ENCODE measurements around the gene IL21.

Gene IL21

DNA sequence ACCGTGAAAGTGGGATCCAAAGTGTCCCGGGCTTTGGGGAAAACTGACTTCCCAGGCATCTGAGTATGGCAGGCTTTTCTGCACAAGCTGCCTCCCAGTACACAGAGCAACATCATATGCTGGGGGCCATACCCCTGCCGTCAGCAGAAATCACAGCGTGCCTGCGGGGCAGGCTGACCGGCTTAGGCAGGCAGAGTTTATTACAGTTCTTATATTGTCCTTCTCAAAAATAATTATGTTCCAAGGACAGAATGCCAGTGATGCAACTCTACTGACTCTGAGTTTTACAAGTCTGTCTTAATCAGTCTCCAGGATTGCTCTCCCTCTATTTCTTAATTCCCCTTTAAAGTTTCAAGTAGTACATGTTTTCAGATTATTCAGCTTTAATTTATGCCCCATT lies 37.0 kb downstream of the IL21 start:
- no peak for DNase-seq (ENCODE audit: low read depth in 1 of 2, low spot score in 1 of 2)
- TF ChIP-seq REST (IDR thresholded peaks at IDR 0.05; ENCODE audit: insufficient replicate concordance, low read depth), result no peak
- no peak for TF ChIP-seq GABPA (IDR thresholded peaks at IDR 0.05; ENCODE audit: low read depth)
- TF ChIP-seq, protein P1, sequence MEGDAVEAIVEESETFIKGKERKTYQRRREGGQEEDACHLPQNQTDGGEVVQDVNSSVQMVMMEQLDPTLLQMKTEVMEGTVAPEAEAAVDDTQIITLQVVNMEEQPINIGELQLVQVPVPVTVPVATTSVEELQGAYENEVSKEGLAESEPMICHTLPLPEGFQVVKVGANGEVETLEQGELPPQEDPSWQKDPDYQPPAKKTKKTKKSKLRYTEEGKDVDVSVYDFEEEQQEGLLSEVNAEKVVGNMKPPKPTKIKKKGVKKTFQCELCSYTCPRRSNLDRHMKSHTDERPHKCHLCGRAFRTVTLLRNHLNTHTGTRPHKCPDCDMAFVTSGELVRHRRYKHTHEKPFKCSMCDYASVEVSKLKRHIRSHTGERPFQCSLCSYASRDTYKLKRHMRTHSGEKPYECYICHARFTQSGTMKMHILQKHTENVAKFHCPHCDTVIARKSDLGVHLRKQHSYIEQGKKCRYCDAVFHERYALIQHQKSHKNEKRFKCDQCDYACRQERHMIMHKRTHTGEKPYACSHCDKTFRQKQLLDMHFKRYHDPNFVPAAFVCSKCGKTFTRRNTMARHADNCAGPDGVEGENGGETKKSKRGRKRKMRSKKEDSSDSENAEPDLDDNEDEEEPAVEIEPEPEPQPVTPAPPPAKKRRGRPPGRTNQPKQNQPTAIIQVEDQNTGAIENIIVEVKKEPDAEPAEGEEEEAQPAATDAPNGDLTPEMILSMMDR (IDR thresholded peaks at IDR 0.05; ENCODE audit: insufficient read depth, low read length), result no peak
- TF ChIP-seq SPI1 (IDR thresholded peaks at IDR 0.05; ENCODE audit: borderline replicate concordance, low read depth), result no peak
- no peak for TF ChIP-seq POLR2AphosphoS5 (IDR thresholded peaks at IDR 0.05; ENCODE audit: low read depth)
- Histone ChIP-seq H3K27ac (replicated peaks) (no peak overlapping the region), H3K4me3 (replicated peaks; ENCODE audit: insufficient read depth, low read length) (no peak overlapping the region), H3K27me3 (ENCODE audit: insufficient read depth, poor library complexity, severe bottlenecking) (no peaks in the 10 kb centered on the region)

DNA sequence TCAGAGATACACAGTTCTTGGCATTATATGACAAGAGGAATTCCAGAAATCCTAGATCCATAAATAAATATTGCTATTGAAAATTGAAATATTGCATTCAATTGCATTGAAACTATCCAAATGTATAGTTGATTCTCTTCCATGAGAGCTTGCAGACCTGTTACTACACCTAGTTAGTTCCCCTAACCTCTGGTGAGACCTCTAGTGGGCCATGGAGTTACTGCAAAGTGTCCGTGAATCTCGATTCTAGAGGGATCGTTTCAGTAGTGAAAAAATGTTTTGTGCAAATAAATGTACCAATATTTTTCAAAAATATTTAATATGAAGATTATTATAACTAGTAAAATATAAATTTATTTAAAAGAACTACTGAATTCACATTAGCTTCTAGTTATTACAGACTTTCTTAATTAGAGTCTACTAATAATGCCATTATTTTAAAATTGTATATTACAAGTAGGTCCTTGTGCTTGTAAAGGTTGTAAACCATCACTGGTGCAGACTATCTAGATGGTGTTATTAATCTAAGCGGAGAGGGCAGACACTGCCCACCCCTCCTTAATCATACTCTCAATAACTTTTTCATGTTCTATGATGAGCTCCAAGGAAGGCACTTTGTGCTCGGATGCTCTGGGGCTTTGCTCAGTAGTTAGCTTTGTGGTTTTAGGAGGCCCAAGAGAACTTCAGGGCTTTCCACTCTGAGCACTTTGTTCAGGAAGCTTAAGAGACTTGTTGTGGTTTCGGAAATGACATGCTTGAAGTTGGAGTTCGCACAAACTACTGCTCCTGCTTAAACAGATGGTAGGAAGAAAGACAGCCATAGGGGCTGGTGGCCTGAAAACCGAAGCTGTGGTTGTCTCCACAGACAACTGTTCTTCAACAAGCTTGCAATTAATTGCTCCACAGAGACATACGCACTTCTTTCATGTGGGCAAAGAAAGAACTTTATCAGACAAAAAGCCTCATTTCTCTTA lies 42.8 kb downstream of the IL21 start:
- Histone ChIP-seq H3K27ac (replicated peaks) (no peak overlapping the region; the same call in 1 of the 2 replicates), H3K27me3 (ENCODE audit: insufficient read depth, poor library complexity, severe bottlenecking) (no peaks in the 10 kb centered on the region)
- TF ChIP-seq SPI1 (IDR thresholded peaks at IDR 0.05; ENCODE audit: borderline replicate concordance, low read depth) (no peak), POLR2AphosphoS5 (IDR thresholded peaks at IDR 0.05; ENCODE audit: low read depth) (peak; percentile 71; the same call in 1 of the 2 replicates)
- TF ChIP-seq, protein P1 (IDR thresholded peaks at IDR 0.05; ENCODE audit: insufficient read depth, low read length), result peak; percentile 74

DNA sequence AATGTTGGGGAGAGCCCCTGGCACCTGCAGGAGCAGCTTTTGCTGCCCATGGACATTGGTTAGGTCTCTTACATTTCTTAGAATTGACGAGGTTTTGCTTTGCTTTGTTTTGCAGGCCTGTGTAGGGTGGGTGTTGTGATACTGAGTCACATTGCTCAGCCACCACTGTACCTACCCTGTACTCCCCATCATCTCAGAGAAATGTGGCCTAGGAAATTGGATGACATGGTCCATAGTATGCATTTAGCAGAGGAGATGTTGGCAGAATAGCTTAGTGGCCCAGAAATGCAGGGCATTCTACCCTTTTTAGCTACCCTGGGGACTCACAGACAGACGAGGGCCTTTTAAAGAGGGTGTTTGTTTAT lies 43.7 kb downstream of the IL21 start:
- no peaks in the 10 kb centered on the region for H3K27me3 ChIP-seq (ENCODE audit: insufficient read depth, poor library complexity, severe bottlenecking)
- no peak overlapping the region for H3K27ac ChIP-seq (replicated peaks)
- TF ChIP-seq SPI1 (IDR thresholded peaks at IDR 0.05; ENCODE audit: borderline replicate concordance, low read depth) (no peak), GABPA (IDR thresholded peaks at IDR 0.05; ENCODE audit: low read depth) (no peak), POLR2AphosphoS5 (IDR thresholded peaks at IDR 0.05; ENCODE audit: low read depth) (no peak), REST (IDR thresholded peaks at IDR 0.05; ENCODE audit: insufficient replicate concordance, low read depth) (no peak)
- TF ChIP-seq, protein P1 (IDR thresholded peaks at IDR 0.05; ENCODE audit: insufficient read depth, low read length), result no peak
- no peak overlapping the region for H3K4me3 ChIP-seq (replicated peaks; ENCODE audit: insufficient read depth, low read length)
- no peak for DNase-seq (ENCODE audit: low read depth in 1 of 2, low spot score in 1 of 2)

More for the DNA sequence above, 42.8 kb downstream of the IL21 start:
- H3K4me3 ChIP-seq (replicated peaks; ENCODE audit: insufficient read depth, low read length), result peak overlapping the region; percentile 15; the same call in 1 of the 2 replicates
- DNase-seq (ENCODE audit: low read depth in 1 of 2, low spot score in 1 of 2), result peak in 1 of 2 experiments; percentile 79
